Smooth muscle cell (in vitro differentiated cells): ENCODE data around the gene RSAD2. TPM values are rescaled to one million over a fixed set of nuclear protein-coding genes. Genes with fewer than 3 reads are reported as not detected.

ENCODE experiments used
- DNase-seq: peaks from one replicate; lab custom pipeline; 2025; ENCODE audit not compliant: unreplicated experiment; lab: John Stamatoyannopoulos, UW
- H2AFZ ChIP-seq: fragments of 200-600 bp; sonication (generic); 2 replicates; pipeline ENCODE4 v1.6.0; 2016; ENCODE audit warnings: antibody characterized with exemption, low read depth, mild to moderate bottlenecking
- H3F3A ChIP-seq: fragments of 200-600 bp; sonication (generic); 2 replicates; pipeline ENCODE4 v1.6.0; 2017; ENCODE audit warnings: antibody characterized with exemption, low read depth
- H3K27ac ChIP-seq: fragments of 200-600 bp; sonication (generic); 2 replicates; pipeline ENCODE4 v1.5.1; 2016; ENCODE audit warnings: low read depth, mild to moderate bottlenecking
- H3K27me3 ChIP-seq: fragments of 200-600 bp; sonication (generic); 2 replicates; pipeline ENCODE4 v1.6.1; 2016; ENCODE audit warnings: low read depth, mild to moderate bottlenecking
- H3K36me3 ChIP-seq: fragments of 200-600 bp; sonication (generic); 2 replicates; pipeline ENCODE4 v1.5.1; 2016; ENCODE audit warnings: low read depth
- H3K4me1 ChIP-seq: fragments of 200-600 bp; sonication (generic); 2 replicates; pipeline ENCODE4 v1.5.1; 2016; ENCODE audit warnings: low read depth
- H3K4me2 ChIP-seq: fragments of 200-600 bp; sonication (generic); 2 replicates; pipeline ENCODE4 v1.6.0; 2016; ENCODE audit warnings: mild to moderate bottlenecking
- H3K4me3 ChIP-seq: fragments of 200-600 bp; sonication (generic); 2 replicates; pipeline ENCODE4 v1.5.1; 2016; ENCODE audit warnings: mild to moderate bottlenecking
- H3K79me2 ChIP-seq: fragments of 200-600 bp; sonication (generic); 2 replicates; pipeline ENCODE4 v1.6.0; 2016; ENCODE audit warnings: low read depth, mild to moderate bottlenecking
- H3K9ac ChIP-seq: fragments of 200-600 bp; sonication (generic); 2 replicates; pipeline ENCODE4 v1.6.0; 2016; ENCODE audit warnings: low read depth
- H3K9me3 ChIP-seq: fragments of 200-600 bp; sonication (generic); replicated peaks from 2 replicates; pipeline ENCODE4 v1.5.1; 2016; ENCODE audit warnings: low read depth
- H4K20me1 ChIP-seq: fragments of 200-600 bp; sonication (generic); 2 replicates; pipeline ENCODE4 v1.6.0; 2016; ENCODE audit warnings: low read depth
- CTCF ChIP-seq: fragments of 200-600 bp; sonication (generic); IDR thresholded peaks from 2 replicates; pipeline ENCODE4 v1.5.1; 2017; ENCODE audit warnings: borderline replicate concordance, mild to moderate bottlenecking, antibody characterized with exemption; ENCODE audit not compliant: insufficient read depth, poor library complexity, severe bottlenecking
- WGBS: methylation state at CpG from one replicate; pipeline ENCODE4 v1.1.7; 2016; ENCODE audit warnings: low lambda C conversion rate; 5-methylcytosine and 5-hydroxymethylcytosine counted together
- polyA plus RNA-seq: library from polyadenylated mRNA; unstranded; fragments of >200 nt; fragmentation: Nextera tagmentation; extraction: Ambion mirVana; gene quantifications from 2 replicates; pipeline ENCODE4 v1.2.1, GENCODE V29; 2016
- total RNA-seq: library from RNA; depleted of rRNA; stranded (reverse); fragments of >200 nt; gene quantifications from 2 replicates; pipeline ENCODE4 v1.2.3, GENCODE V29; 2014

RSAD2 gene
- total and polyA plus RNA-seq, 2 experiments from 2014 or later: not detected

- Histone ChIP-seq H3K9ac (no peak overlapping the region), H3K36me3 (no peaks in the 10 kb centered on the region), H3K4me1 (peaks cover 8% of the 10 kb centered on the region), H3K27me3 (no peaks in the 10 kb centered on the region), H3K79me2 (no peaks in the 10 kb centered on the region), H3K4me3 (no peak overlapping the region), H2AFZ (no peak overlapping the region), H3K4me2 (no peak overlapping the region), H4K20me1 (peaks cover 23% of the 10 kb centered on the region), H3F3A (no peaks in the 10 kb centered on the region), H3K27ac (no peak overlapping the region), H3K9me3 (no peaks in the 10 kb centered on the region)
- 92% methylated on average over 10 of the region's 10 CpGs for WGBS
- TF ChIP-seq CTCF: no peak
- no peak for DNase-seq
These were observed 63.9 kb downstream of the RSAD2 start for GRCh38 chr2:6941299-6942046.

GRCh38 chr2:6942848-6943247, 65.3 kb downstream of the RSAD2 start:
- no peak overlapping the region for H3K27ac ChIP-seq
- H3F3A ChIP-seq: no peaks in the 10 kb centered on the region
- no peak overlapping the region for H3K9ac ChIP-seq
- no peak for DNase-seq
- no peaks in the 10 kb centered on the region for H3K9me3 ChIP-seq
- WGBS: 96% methylated on average over 8 of the region's 8 CpGs
- H3K79me2 ChIP-seq: no peaks in the 10 kb centered on the region
- H2AFZ ChIP-seq: no peak overlapping the region
- H3K4me2 ChIP-seq: no peak overlapping the region
- no peaks in the 10 kb centered on the region for H3K36me3 ChIP-seq
- peaks cover 10% of the 10 kb centered on the region for H4K20me1 ChIP-seq
- peaks cover 9% of the 10 kb centered on the region for H3K4me1 ChIP-seq
- H3K27me3 ChIP-seq: no peaks in the 10 kb centered on the region
- no peak overlapping the region for H3K4me3 ChIP-seq
- no peak for TF ChIP-seq CTCF

- no peak overlapping the region for H2AFZ ChIP-seq
- H3K4me2 ChIP-seq: no peak overlapping the region
- peaks cover 9% of the 10 kb centered on the region for H4K20me1 ChIP-seq
- no peak for TF ChIP-seq CTCF
- H3K79me2 ChIP-seq: no peaks in the 10 kb centered on the region
- no peak for DNase-seq
- H3K27me3 ChIP-seq: no peaks in the 10 kb centered on the region
- H3K4me1 ChIP-seq: peaks cover 9% of the 10 kb centered on the region
- H3K4me3 ChIP-seq: no peak overlapping the region
- H3K9ac ChIP-seq: no peak overlapping the region
- no peaks in the 10 kb centered on the region for H3K36me3 ChIP-seq
- no peaks in the 10 kb centered on the region for H3K9me3 ChIP-seq
- WGBS: 80% methylated on average over 6 of the region's 6 CpGs
- H3F3A ChIP-seq: peaks cover under 1% of the 10 kb centered on the region
- H3K27ac ChIP-seq: no peak overlapping the region
These were observed 65.9 kb downstream of the RSAD2 start for GRCh38 chr2:6943523-6943922.

GRCh38 chr2:6943971-6944370, 66.4 kb downstream of the RSAD2 start:
- H3K27me3 ChIP-seq: no peaks in the 10 kb centered on the region
- peaks cover 5% of the 10 kb centered on the region for H3F3A ChIP-seq
- H3K9ac ChIP-seq: no peak overlapping the region
- WGBS: 98% methylated on average over 7 of the region's 8 CpGs
- H3K4me2 ChIP-seq: no peak overlapping the region
- no peak overlapping the region for H3K4me3 ChIP-seq
- TF ChIP-seq CTCF: no peak
- no peak overlapping the region for H2AFZ ChIP-seq
- peaks cover 9% of the 10 kb centered on the region for H3K4me1 ChIP-seq
- no peaks in the 10 kb centered on the region for H3K79me2 ChIP-seq
- peaks cover 9% of the 10 kb centered on the region for H4K20me1 ChIP-seq
- no peaks in the 10 kb centered on the region for H3K9me3 ChIP-seq
- no peak overlapping the region for H3K27ac ChIP-seq
- no peak for DNase-seq
- no peaks in the 10 kb centered on the region for H3K36me3 ChIP-seq
